ENCODE measurements around the gene PRKCE.

GRCh38 chr2:46122318-46122976 lies 471.0 kb downstream of the PRKCE start:
- TF ChIP-seq, protein P1, sequence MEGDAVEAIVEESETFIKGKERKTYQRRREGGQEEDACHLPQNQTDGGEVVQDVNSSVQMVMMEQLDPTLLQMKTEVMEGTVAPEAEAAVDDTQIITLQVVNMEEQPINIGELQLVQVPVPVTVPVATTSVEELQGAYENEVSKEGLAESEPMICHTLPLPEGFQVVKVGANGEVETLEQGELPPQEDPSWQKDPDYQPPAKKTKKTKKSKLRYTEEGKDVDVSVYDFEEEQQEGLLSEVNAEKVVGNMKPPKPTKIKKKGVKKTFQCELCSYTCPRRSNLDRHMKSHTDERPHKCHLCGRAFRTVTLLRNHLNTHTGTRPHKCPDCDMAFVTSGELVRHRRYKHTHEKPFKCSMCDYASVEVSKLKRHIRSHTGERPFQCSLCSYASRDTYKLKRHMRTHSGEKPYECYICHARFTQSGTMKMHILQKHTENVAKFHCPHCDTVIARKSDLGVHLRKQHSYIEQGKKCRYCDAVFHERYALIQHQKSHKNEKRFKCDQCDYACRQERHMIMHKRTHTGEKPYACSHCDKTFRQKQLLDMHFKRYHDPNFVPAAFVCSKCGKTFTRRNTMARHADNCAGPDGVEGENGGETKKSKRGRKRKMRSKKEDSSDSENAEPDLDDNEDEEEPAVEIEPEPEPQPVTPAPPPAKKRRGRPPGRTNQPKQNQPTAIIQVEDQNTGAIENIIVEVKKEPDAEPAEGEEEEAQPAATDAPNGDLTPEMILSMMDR (conservative IDR thresholded peaks at IDR 0.05 in 1 of 2, IDR thresholded peaks at IDR 0.05 in 1 of 2; ENCODE audit: low read depth in 1 of 2, low read length in 2 of 2), result no peak
- TF ChIP-seq EZH2 (IDR thresholded peaks at IDR 0.05; ENCODE audit: low read length, missing control alignments), result no peak

Data from fibroblast of lung (primary cell).